A549 (cell line): ENCODE data around the gene ODC1. TPM values are rescaled to one million over a fixed set of nuclear protein-coding genes. Genes with fewer than 3 reads are reported as not detected.

Source experiments
- ATAC-seq, 2 experiments: fragments of 200-7000 bp in 1 of 2; fragments of >200 bp in 1 of 2; cut with Nextera tagmentation in 1 of 2; cut with Tn5 transposase in 1 of 2; 3 replicates each; pipeline versions ENCODE4 v1.8.0 to v1.9.1; 2018 to 2020; ENCODE audit warnings: mild to moderate bottlenecking in 1 of 2, moderate library complexity in 1 of 2
- CTCF ChIA-PET: fragments of 300-600 bp; sonication (Branson Sonifier 250); formaldehyde crosslinking; extraction: SDS; loops from one replicate; lab custom pipeline; 2021; ENCODE audit warnings: antibody characterized with exemption, inconsistent platforms; lab: Yijun Ruan, JAX
- POLR2A ChIA-PET: fragments of 350-600 bp; formaldehyde crosslinking; extraction: SDS; loops from one replicate; lab custom pipeline; 2021; ENCODE audit warnings: antibody characterized with exemption, inconsistent platforms; lab: Yijun Ruan, JAX
- DNase-seq, 2 experiments: peaks; one replicate each; pipeline versions ENCODE4 v3.0.0 to v3.0.0-alpha.2; 2011 to 2016; ENCODE audit warnings: low read depth in 1 of 2, low spot score in 1 of 2
- FAIRE-seq: peaks from 2 replicates; lab custom pipeline; 2011; peaks lifted over from hg19 to GRCh38; lab: Jason Lieb, UNC
- H3K27ac ChIP-seq, 2 experiments: fragments of >200 bp; sonication (Bioruptor Twin); formaldehyde crosslinking; 3 replicates each; pipeline ENCODE4 v1.5.1; 2016 to 2017
- H3K4me1 ChIP-seq: fragments of >200 bp; sonication (Bioruptor Twin); formaldehyde crosslinking; 3 replicates; pipeline ENCODE4 v1.6.1; 2016
- H3K4me2 ChIP-seq: fragments of >200 bp; sonication (Bioruptor Twin); formaldehyde crosslinking; 3 replicates; pipeline ENCODE4 v1.6.1; 2016
- H3K4me3 ChIP-seq: fragments of >200 bp; sonication (Bioruptor Twin); formaldehyde crosslinking; 3 replicates; pipeline ENCODE4 v1.5.1; 2016
- H3K9me3 ChIP-seq: fragments of >200 bp; sonication (Bioruptor Twin); formaldehyde crosslinking; 3 replicates; pipeline ENCODE4 v1.6.1; 2016
- BHLHE40 ChIP-seq: IDR thresholded peaks from 2 replicates; pipeline ENCODE4 v1.6.1; 2012; ENCODE audit warnings: low read depth, low read length, inconsistent platforms
- CEBPB ChIP-seq, 2 experiments: fragments of >200 bp in 1 of 2; sonication (Bioruptor Twin) in 1 of 2; formaldehyde crosslinking in 1 of 2; IDR thresholded peaks; 2 replicates each; pipeline ENCODE4 v1.6.1; 2012 to 2016
- CTCF ChIP-seq: fragments of >200 bp; sonication (Bioruptor Twin); formaldehyde crosslinking; IDR thresholded peaks from 3 replicates; pipeline ENCODE4 v1.5.1; 2016
- ESRRA ChIP-seq: fragments of 150-350 bp; IDR thresholded peaks from 2 replicates; pipeline ENCODE4 v1.6.1; 2014; ENCODE audit warnings: mild to moderate bottlenecking, low read length, borderline replicate concordance
- FOSL2 ChIP-seq, 2 experiments: fragments of 450-650 bp in 1 of 2; fragments of >200 bp in 1 of 2; sonication (Bioruptor Twin) in 1 of 2; formaldehyde crosslinking; IDR thresholded peaks; 2 replicates each; pipeline versions ENCODE4 v1.5.0 to v1.6.1; 2016 to 2020; ENCODE audit warnings: mild to moderate bottlenecking in 1 of 2, moderate library complexity in 1 of 2
- HDAC2 ChIP-seq: fragments of 200-600 bp; sonication (generic); IDR thresholded peaks from 2 replicates; pipeline ENCODE4 v1.6.1; 2016
- HEYL ChIP-seq: fragments of 250-450 bp; sonication (Bioruptor Pico); IDR thresholded peaks from 2 replicates; pipeline ENCODE4 v1.8.0; 2021; ENCODE audit warnings: mild to moderate bottlenecking, moderate library complexity
- HOXB5 ChIP-seq: fragments of 250-450 bp; sonication (Bioruptor Pico); IDR thresholded peaks from 2 replicates; pipeline ENCODE4 v1.5.0; 2020; ENCODE audit warnings: mild to moderate bottlenecking, moderate library complexity
- JUN ChIP-seq, 2 experiments: fragments of >200 bp; sonication (Bioruptor Twin); formaldehyde crosslinking; IDR thresholded peaks; 2 replicates in 1 of 2; 3 replicates in 1 of 2; pipeline ENCODE4 v1.6.1; 2016 to 2017
- JUNB ChIP-seq: fragments of >200 bp; sonication (Bioruptor Twin); formaldehyde crosslinking; IDR thresholded peaks from 2 replicates; pipeline ENCODE4 v1.6.1; 2016
- KDM1A ChIP-seq: fragments of 200-600 bp; sonication (generic); IDR thresholded peaks from 2 replicates; pipeline ENCODE4 v1.6.1; 2016; ENCODE audit warnings: low read depth, mild to moderate bottlenecking
- MAFK ChIP-seq: fragments of 450-650 bp; IDR thresholded peaks from 2 replicates; pipeline ENCODE4 v1.6.1; 2014; ENCODE audit not compliant: partially characterized antibody
- MAX ChIP-seq: IDR thresholded peaks from 2 replicates; pipeline ENCODE4 v1.6.1; 2012
- MAZ ChIP-seq: fragments of 150-350 bp; IDR thresholded peaks from 2 replicates; pipeline ENCODE4 v1.6.1; 2014; ENCODE audit warnings: antibody characterized with exemption, low read depth, low read length, borderline replicate concordance
- NPAS2 ChIP-seq: fragments of 250-450 bp; sonication (Bioruptor Pico); IDR thresholded peaks from 2 replicates; pipeline ENCODE4 v1.8.0; 2022; ENCODE audit warnings: mild to moderate bottlenecking, moderate library complexity, borderline replicate concordance
- PHF8 ChIP-seq: fragments of 200-600 bp; sonication (generic); IDR thresholded peaks from 2 replicates; pipeline ENCODE4 v1.6.1; 2016; ENCODE audit warnings: low read depth, mild to moderate bottlenecking, antibody characterized with exemption, moderate library complexity, borderline replicate concordance
- POLR2A ChIP-seq: IDR thresholded peaks from 2 replicates; pipeline ENCODE4 v1.6.1; 2012; ENCODE audit warnings: mild to moderate bottlenecking, low read length
- POLR2AphosphoS2 ChIP-seq: conservative IDR thresholded peaks from 2 replicates; pipeline ENCODE4 v1.6.1; 2012; ENCODE audit warnings: low read length, improper control_type of control experiment, inconsistent platforms
- RARB ChIP-seq: fragments of 250-450 bp; sonication (Bioruptor Pico); IDR thresholded peaks from 2 replicates; pipeline ENCODE4 v1.8.0; 2021; ENCODE audit warnings: mild to moderate bottlenecking, moderate library complexity
- SREBF2 ChIP-seq: fragments of 450-650 bp; IDR thresholded peaks from 2 replicates; pipeline ENCODE4 v1.6.1; 2014; ENCODE audit warnings: mild to moderate bottlenecking, moderate library complexity
- TP53 ChIP-seq: fragments of 250-450 bp; sonication (Bioruptor Pico); IDR thresholded peaks from 2 replicates; pipeline ENCODE4 v1.5.0; 2021; ENCODE audit warnings: mild to moderate bottlenecking, moderate library complexity
- ZC3H11A ChIP-seq: fragments of 450-650 bp; IDR thresholded peaks from 2 replicates; pipeline ENCODE4 v1.6.1; 2014; ENCODE audit warnings: antibody characterized with exemption, mild to moderate bottlenecking
- ZNF302 ChIP-seq: fragments of 250-450 bp; sonication (Bioruptor Pico); IDR thresholded peaks from 2 replicates; pipeline ENCODE4 v1.9.0; 2021; ENCODE audit warnings: inconsistent platforms, mild to moderate bottlenecking, moderate library complexity
- WGBS: methylation state at CpG from one replicate; pipeline ENCODE4 v1.1.6; 2017; ENCODE audit errors: missing lambda C conversion rate; 5-methylcytosine and 5-hydroxymethylcytosine counted together
- polyA plus RNA-seq, 4 experiments: library from polyadenylated mRNA; depleted of rRNA in 3 of 4; stranded (reverse); fragments of >200 nt; fragmentation: RNase III in 1 of 4; extraction: RNeasy Plus Mini Kit Qiagen cat#74134 plus additional on column Dnase treatment in 1 of 4; gene quantifications; 2 replicates in 3 of 4; 3 replicates in 1 of 4; pipeline ENCODE4 v1.2.3, GENCODE V29; 2011 to 2017
- TF ChIP-seq, protein P1 (sequence below): fragments of 150-350 bp; IDR thresholded peaks from 2 replicates; pipeline ENCODE4 v1.6.1; 2014; ENCODE audit warnings: low read depth, mild to moderate bottlenecking, low read length

Gene ODC1
- polyA plus RNA-seq, 2 of the 4 experiments (the other 2 are of a cell fraction), result 57.8 to 265 TPM

GRCh38 chr2:10433264-10433946 is 14.7 kb downstream of the ODC1 start:
- FAIRE-seq (peak; percentile 13), ATAC-seq (no peak; a peak in 1 of 6 replicates), DNase-seq (no peak)
- no peak overlapping the region for H3K4me2 ChIP-seq
- ChIA-PET POLR2A (interaction anchor here (0.5 kb wide), 1 partner anchor 136 kb away, joined by 4 read pairs; no protein-coding TSS in a partner anchor), CTCF (interaction anchor here (0.9 to 12.0 kb wide), 15 partner anchors 12 to 390 kb away, joined by 3 to 322 read pairs (median 15); partner anchors contain the start of genes CYS1, HPCAL1, KLF11 and ODC1)
- 86% methylated on average over 10 of the region's 10 CpGs for WGBS
- H3K4me3 ChIP-seq, result no peak overlapping the region
- no peaks in the 10 kb centered on the region for H3K9me3 ChIP-seq
- 0 out of 6 replicates have a peak overlapping the region, but pooled peaks of 1 of the 2 experiments have one; percentile 4 for H3K27ac ChIP-seq
- peaks cover 18% of the 10 kb centered on the region for H3K4me1 ChIP-seq
- TF ChIP-seq HOXB5 (CRISPR knock-in tag) (no peak), MAZ (no peak), POLR2AphosphoS2 (no peak), HEYL (CRISPR knock-in tag) (no peak), CTCF (no peak), CEBPB (IDR thresholded peaks at IDR 0.05) (no peak), HDAC2 (no peak), POLR2A (no peak), ZC3H11A (no peak)

DNA sequence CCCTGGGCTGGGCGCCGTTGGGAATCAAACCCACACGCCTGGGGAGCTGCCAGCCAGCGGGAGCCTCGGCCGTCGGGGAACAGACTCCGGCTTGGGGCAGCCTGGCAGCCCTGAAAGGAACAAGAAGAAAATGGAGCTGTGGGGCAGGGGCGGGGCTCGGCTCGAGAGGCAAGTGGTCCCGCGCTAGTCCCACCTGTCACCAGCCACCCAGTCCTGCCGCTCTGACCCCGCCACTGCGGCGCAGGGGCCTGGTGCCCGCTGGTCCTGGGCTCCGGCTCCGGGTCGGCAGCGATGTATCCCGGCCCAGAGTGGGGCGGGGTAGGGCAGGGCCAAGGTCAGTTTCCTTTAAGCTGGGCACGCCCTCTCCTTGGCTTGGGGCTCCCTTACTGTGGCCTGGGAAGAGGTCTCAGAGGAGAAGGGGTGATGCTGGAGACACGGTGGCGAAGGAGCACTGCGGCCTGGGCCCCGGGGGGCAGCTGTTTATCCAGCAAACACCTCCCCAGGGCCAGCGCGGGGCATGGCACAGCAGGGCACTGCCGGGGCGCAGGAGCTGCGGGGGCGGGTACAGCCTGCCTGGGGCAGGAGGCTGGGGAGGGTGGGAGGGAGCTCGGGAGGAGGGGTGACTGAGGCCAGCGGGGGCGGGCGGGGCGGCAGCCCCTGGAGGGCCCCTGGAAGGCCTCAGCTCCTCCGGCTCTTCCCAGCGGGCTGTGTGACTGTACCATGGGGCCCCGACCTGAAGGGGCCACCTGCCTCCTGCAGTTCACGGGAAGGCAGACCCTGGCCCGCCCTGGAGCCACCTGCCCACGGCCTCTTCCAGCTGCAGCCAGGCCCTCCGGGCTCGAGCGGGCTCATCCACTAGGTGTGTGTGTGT is 15.6 kb downstream of the ODC1 start:
- Histone ChIP-seq H3K27ac (peak overlapping the region in 1 of 2 experiments; percentile 4; a peak in 2 of 6 replicates), H3K9me3 (no peaks in the 10 kb centered on the region), H3K4me2 (peak overlapping the region; percentile 25; the same call in 2 of the 3 replicates), H3K4me3 (no peak overlapping the region), H3K4me1 (peaks cover 18% of the 10 kb centered on the region)
- DNase-seq, result no peak
- no peak for FAIRE-seq
- ATAC-seq, result 0 out of 6 replicates have a peak, but pooled peaks of 1 of the 2 experiments have one; percentile 1
- ChIA-PET CTCF (interaction anchor here (1.0 to 12.0 kb wide), 11 partner anchors 12 to 384 kb away, joined by 3 to 322 read pairs (median 74); partner anchors contain the start of genes CYS1, ODC1 and RRM2), POLR2A (no interaction called here)
- TF ChIP-seq ESRRA (no peak), CTCF (no peak), RARB (CRISPR knock-in tag) (no peak), HOXB5 (CRISPR knock-in tag) (no peak), MAZ (no peak), JUN (IDR thresholded peaks at IDR 0.05) (no peak), PHF8 (no peak), MAX (no peak), POLR2AphosphoS2 (no peak), BHLHE40 (no peak), NPAS2 (CRISPR knock-in tag) (no peak), ZNF302 (CRISPR knock-in tag) (no peak), MAFK (no peak), FOSL2 (IDR thresholded peaks at IDR 0.05) (no peak), FOSL2 (CRISPR knock-in tag; IDR thresholded peaks at IDR 0.05) (no peak), JUNB (no peak), SREBF2 (no peak), TP53 (CRISPR knock-in tag) (no peak), HDAC2 (no peak), KDM1A (no peak)
- TF ChIP-seq, protein P1, sequence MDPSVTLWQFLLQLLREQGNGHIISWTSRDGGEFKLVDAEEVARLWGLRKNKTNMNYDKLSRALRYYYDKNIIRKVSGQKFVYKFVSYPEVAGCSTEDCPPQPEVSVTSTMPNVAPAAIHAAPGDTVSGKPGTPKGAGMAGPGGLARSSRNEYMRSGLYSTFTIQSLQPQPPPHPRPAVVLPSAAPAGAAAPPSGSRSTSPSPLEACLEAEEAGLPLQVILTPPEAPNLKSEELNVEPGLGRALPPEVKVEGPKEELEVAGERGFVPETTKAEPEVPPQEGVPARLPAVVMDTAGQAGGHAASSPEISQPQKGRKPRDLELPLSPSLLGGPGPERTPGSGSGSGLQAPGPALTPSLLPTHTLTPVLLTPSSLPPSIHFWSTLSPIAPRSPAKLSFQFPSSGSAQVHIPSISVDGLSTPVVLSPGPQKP, result no peak
- 72% methylated on average over 27 of the region's 49 CpGs for WGBS
